ES-I3 (cell line): ENCODE results near the gene EPC1.
"Not testable (repeated sequence)": the region's sequence is repeated elsewhere in the genome, so short reads cannot be mapped to it uniquely, and the experiment has no call there.

Experiments
- H3K36me3 ChIP-seq: 2 replicates; pipeline ENCODE4 v1.6.1; 2013; ENCODE audit warnings: mild to moderate bottlenecking, low read length, control low read depth, moderate library complexity; ENCODE audit not compliant: insufficient read depth
- H3K4me1 ChIP-seq: 2 replicates; pipeline ENCODE4 v1.6.1; 2013; ENCODE audit warnings: mild to moderate bottlenecking, control low read depth, low read length; ENCODE audit not compliant: insufficient read depth
- H3K9ac ChIP-seq: 2 replicates; pipeline ENCODE4 v1.6.1; 2013; ENCODE audit warnings: low read depth, mild to moderate bottlenecking, low read length, moderate library complexity
- H3K9me3 ChIP-seq: 2 replicates; pipeline ENCODE4 v1.6.1; 2013; ENCODE audit warnings: mild to moderate bottlenecking, low read length, moderate library complexity; ENCODE audit not compliant: control insufficient read depth, insufficient read depth

Gene EPC1

DNA sequence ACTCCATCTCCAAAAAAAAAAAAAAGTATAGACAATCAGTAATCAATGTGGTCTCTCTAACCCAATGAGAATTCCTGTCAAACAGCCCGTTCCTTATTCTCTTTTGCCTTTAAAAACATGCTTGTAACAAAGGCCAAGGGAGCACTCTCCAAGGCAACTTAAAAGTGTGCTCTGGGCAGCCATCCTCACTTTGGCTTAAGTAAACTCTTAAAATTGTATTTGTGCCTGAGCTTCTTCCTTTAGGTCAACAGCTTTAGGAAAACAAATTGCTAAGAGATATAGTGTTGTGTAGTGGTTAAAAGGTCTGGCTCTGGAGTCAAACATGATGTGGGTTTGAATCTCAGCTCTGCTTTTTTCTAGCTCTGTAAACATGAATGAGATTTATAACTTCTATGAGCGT lies 13.9 kb upstream of the EPC1 start:
- H3K9me3 ChIP-seq: no peaks in the 10 kb centered on the region
- no peak overlapping the region for H3K9ac ChIP-seq
- no peaks in the 10 kb centered on the region for H3K36me3 ChIP-seq
- peaks cover 12% of the 10 kb centered on the region for H3K4me1 ChIP-seq

DNA sequence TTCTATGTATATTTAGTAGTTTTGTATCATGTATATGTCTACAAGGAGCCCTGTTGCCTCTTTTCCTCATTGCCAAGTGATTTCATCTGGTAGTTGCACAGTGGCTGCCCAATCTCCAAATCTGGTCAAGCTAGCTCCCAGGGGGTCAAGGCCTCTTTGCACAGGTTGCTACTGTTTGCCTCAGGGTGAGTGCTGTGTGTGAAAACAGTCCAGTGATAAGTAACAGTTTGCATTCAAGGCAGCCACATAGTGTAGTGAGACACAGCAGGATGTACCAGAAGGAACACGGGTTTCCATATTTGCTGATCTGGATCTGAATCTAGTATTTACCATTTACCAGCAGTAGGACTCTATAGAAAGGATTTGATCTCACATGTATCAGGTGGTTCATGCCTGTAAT lies 13.3 kb upstream of the EPC1 start:
- peaks cover 2% of the 10 kb centered on the region; the same call in 1 of the 2 replicates for H3K9me3 ChIP-seq
- H3K9ac ChIP-seq: no peak overlapping the region
- H3K36me3 ChIP-seq: no peaks in the 10 kb centered on the region

GRCh38 chr10:32357056-32357735 lies 10.2 kb upstream of the EPC1 start:
- peaks cover 8% of the 10 kb centered on the region for H3K9me3 ChIP-seq
- peaks cover 11% of the 10 kb centered on the region for H3K4me1 ChIP-seq
- H3K36me3 ChIP-seq: no peaks in the 10 kb centered on the region
- H3K9ac ChIP-seq: no peak overlapping the region

More for the DNA sequence above, 13.3 kb upstream of the EPC1 start:
- peaks cover 12% of the 10 kb centered on the region for H3K4me1 ChIP-seq

- not testable (repeated sequence) for H3K9me3 ChIP-seq, H3K9ac ChIP-seq, H3K36me3 ChIP-seq, H3K4me1 ChIP-seq
These were observed 7.7 kb upstream of the EPC1 start for GRCh38 chr10:32354690-32355089.

DNA sequence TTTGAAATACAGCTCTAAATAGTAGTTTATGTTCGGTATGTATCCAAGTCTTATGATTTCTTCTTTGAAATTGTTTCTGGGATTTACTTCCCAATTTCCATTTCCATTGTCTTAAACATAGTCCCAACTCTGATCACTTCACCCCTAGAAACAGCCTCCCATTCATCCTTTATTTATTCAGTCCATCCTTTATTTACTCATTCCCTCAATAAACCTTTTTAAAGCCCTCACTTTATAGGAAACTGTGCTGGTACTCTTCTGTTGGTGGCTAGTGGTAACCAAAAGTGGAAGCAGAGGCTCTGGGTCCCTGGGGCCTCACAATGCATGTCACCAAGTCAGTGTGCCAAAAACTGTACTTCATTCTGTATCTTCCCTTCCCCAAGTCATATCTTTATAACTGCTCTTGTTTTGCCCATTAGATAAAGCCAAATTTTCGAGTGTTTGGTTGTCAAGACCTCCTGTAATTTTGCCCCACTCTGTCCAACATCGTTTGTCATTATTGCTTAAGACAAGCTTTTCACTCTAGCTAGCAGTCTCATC lies 3.9 kb upstream of the EPC1 start:
- Histone ChIP-seq H3K36me3 (no peaks in the 10 kb centered on the region), H3K4me1 (0 out of 2 replicates have a peak, but pooled peaks cover 8% of the 10 kb centered on the region), H3K9ac (no peak overlapping the region), H3K9me3 (peaks cover 8% of the 10 kb centered on the region)

GRCh38 chr10:32349968-32350738 lies 3.2 kb upstream of the EPC1 start:
- peaks cover 5% of the 10 kb centered on the region for H3K9me3 ChIP-seq
- no peaks in the 10 kb centered on the region for H3K36me3 ChIP-seq
- H3K9ac ChIP-seq: no peak overlapping the region
- 0 out of 2 replicates have a peak, but pooled peaks cover 8% of the 10 kb centered on the region for H3K4me1 ChIP-seq

GRCh38 chr10:32349199-32349585 lies 2.2 kb upstream of the EPC1 start:
- H3K9me3 ChIP-seq: no peaks in the 10 kb centered on the region
- peaks cover 12% of the 10 kb centered on the region; the same call in 1 of the 2 replicates for H3K4me1 ChIP-seq
- no peak overlapping the region for H3K9ac ChIP-seq
- no peaks in the 10 kb centered on the region for H3K36me3 ChIP-seq

- peaks cover 12% of the 10 kb centered on the region; the same call in 1 of the 2 replicates for H3K4me1 ChIP-seq
- no peaks in the 10 kb centered on the region for H3K36me3 ChIP-seq
- H3K9ac ChIP-seq: peak overlapping the region; percentile 100; the same call in 1 of the 2 replicates
These were observed 1.6 kb upstream of the EPC1 start for GRCh38 chr10:32348297-32349198.

DNA sequence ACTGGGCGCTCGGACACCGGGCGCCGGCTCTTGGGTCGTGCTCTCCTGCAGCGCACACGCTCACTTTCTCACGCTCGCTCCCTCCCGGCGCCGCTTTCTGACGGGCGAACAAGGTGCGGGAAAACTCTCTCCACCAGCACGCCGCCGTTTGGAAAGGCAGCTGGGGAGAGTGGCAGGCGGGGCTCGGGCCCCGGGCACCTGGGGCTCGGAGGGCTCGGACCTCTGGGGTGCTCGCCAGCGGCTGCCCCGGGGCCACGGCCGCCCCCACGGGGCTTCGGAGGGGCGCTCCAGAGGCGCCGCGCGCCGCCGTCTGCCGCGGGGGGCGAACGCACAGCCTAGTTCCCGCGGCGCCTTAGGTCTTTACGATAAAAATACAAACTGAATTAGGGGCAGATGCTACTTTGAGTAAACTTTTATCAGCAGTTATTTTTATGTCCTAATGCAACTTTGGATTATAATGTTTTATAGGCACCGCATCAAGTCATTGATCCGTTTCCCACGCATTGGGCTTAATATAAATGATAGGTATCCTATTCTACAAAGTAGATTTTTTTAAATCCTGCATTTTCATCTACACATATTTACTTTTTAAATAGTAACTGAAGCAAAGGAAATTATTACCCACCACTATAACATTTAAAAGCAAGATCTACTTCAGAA lies 535 bp upstream of the EPC1 start:
- Histone ChIP-seq H3K4me1 (peaks cover 12% of the 10 kb centered on the region; the same call in 1 of the 2 replicates), H3K36me3 (no peaks in the 10 kb centered on the region), H3K9me3 (no peaks in the 10 kb centered on the region), H3K9ac (peak overlapping the region; percentile 100)

More at GRCh38 chr10:32348297-32349198, 1.6 kb upstream of the EPC1 start:
- no peaks in the 10 kb centered on the region for H3K9me3 ChIP-seq

DNA sequence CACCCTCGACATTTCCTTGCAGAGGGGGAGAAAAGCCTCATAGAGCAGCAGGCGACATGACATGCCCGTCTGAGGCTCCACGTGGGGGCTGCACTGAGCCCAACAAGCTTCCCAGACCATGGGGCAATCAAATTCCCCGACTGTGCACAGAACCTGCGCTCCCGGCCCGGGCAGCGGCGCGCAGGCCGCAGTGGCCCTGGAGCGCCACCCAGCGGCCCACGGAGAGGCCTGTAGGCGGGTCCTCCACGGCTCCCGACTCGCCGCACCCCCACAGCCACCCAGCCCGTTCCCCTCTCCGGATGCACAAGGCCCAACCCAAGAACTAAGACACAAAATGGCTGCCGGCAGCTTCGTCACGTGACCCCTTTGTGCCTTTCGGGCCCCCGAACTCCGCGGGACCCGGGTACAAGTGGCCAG lies 816 bp downstream of the EPC1 start:
- H3K9me3 ChIP-seq: no peaks in the 10 kb centered on the region
- H3K36me3 ChIP-seq: no peaks in the 10 kb centered on the region
- H3K9ac ChIP-seq: peak overlapping the region; percentile 100
- H3K4me1 ChIP-seq: peaks cover 12% of the 10 kb centered on the region; the same call in 1 of the 2 replicates

- no peak overlapping the region for H3K9ac ChIP-seq
- no peaks in the 10 kb centered on the region for H3K9me3 ChIP-seq
- peaks cover 4% of the 10 kb centered on the region; the same call in 1 of the 2 replicates for H3K4me1 ChIP-seq
- H3K36me3 ChIP-seq: no peaks in the 10 kb centered on the region
These were observed 5.4 kb downstream of the EPC1 start for GRCh38 chr10:32341596-32341995.

DNA sequence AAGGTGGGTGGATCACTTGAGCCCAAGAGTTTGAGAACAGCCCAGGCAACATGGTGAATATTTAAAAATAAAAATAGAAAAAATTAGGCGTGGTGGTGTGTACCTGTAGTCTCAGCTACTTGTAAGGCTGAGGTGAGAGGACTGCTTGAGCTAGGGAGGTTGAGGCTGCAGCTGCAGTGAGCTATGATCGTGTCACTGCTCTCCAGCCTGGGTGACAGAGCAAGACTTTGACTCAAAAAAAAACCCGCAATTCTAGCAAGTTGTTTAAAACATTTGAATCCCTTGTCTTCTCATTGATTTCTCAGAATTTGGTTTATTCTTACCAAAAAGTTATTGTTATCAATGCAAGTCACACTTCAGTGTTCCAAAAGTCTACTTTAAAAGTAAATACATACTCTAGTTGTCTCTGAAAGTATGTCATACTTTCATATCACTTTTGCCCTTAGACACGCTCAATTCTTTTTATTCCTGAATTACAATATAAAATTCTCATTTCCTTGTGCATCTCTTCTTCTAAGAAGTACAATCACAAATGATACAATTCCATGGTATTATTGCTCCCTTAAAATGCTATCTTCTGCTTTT lies 6.3 kb downstream of the EPC1 start:
- H3K9me3 ChIP-seq: no peaks in the 10 kb centered on the region
- no peak overlapping the region for H3K9ac ChIP-seq
- H3K4me1 ChIP-seq: peaks cover 4% of the 10 kb centered on the region; the same call in 1 of the 2 replicates
- H3K36me3 ChIP-seq: no peaks in the 10 kb centered on the region

DNA sequence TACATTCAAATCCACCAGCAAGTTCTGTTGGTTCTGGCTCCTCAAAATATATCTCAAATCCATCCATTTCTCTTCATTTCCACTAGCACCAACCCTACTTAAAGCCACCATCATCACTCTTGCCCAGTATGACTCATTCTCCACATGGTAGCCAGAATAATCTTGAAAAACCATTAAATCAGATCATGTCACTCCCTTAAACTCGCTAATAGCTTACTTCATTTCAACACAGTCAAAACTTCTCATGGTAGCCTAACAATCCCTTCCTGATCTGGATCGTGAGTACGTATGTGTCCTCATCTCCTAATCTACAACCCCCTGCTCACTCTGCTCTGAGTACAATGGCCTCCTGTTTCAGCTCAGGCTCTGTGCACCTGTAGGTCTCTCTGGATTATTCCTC lies 8.7 kb downstream of the EPC1 start:
- H3K36me3 ChIP-seq: no peaks in the 10 kb centered on the region
- H3K9ac ChIP-seq: no peak overlapping the region
- H3K9me3 ChIP-seq: no peaks in the 10 kb centered on the region
- H3K4me1 ChIP-seq: no peaks in the 10 kb centered on the region; the same call in none of the 2 replicates
